ENCODE measurements around the gene NLGN4X.

The NLGN4X gene

GRCh38 chrX:6228720-6229119, at the start of gene NLGN4X:
TSS of gene NLGN4X (minus strand) at chrX:6228867. CDS start at chrX:6151466, 77,401 bp downstream.
- no peak for DNase-seq

DNA sequence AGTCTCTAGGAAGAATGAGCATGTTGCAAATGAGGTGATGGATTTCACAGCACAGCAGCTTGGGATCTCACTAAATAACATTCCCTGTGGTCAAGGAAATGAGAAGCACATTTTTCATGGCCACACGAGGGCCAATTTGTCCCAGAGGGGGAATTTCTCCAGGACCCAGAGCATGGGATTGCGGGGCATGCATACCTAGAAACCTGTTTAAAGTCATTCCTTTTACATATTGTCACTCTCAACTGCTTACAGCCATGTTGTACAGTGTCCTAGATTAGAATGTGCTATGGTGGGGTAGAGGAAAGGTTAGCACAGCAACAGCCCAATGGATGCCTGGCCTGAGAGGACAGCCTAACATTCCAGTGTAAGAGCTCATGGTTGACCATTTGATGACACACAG, 37.4 kb upstream of the NLGN4X start:
- no peak for DNase-seq

DNA sequence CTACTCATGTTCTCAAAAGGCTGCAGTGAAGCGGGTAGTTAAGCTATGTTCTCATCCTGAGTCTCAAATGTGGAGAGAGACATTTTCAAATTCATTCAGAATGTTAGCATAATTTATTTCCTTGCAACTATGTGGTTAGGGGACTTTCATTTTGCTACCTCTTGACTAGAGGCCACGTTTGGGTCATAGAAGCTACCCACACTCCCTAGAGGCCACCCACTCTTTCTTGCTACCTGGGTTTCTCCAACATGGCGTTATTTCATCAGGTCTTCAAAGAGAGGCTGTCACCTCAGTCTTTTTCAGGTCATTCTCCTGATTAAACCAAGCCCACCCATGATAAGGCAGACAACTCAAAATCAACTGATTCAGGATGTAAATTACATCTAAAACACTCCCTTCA, 34.3 kb upstream of the NLGN4X start:
- DNase-seq = no peak

- DNase-seq = no peak
These were observed 28.4 kb upstream of the NLGN4X start for GRCh38 chrX:6257025-6257424.

DNA sequence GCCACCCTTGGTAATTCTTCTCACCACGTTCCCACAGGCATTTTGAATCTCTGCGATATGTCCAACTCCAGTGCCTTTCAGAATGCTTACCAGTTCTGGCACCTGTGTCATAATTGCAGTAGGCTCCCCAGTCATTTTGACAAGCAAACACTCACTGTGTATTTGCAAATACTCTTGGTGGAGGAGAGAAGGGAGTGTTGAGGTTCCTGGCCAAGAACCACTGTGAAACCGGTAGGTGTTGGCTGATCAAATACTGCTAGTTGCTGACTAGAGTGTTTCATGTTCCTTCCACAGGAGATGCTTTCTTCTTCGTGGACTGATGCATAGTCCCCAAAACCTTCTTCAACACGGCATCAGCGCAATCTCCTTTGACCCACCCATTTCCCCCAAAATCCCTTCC, 16.0 kb upstream of the NLGN4X start:
- no peak for DNase-seq

DNA sequence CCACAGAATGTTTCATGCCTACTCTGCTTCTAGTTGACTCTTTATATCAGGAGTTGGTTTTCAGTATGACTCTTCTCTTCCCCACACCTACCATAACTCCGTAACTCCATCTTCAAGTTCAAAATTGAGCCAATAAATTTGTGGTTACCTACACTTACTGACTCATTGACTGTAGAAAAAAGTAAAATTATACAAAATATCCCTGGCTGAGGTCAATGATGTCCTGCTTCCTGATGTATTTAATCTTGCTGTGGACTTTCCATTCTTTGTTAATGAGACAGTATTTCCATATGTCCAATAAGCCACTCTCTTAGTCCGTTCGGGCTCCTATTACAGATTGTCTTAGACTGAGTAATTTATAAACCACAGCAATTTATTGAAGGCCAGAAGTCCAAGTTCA, 9.9 kb upstream of the NLGN4X start:
- no peak for DNase-seq

DNA sequence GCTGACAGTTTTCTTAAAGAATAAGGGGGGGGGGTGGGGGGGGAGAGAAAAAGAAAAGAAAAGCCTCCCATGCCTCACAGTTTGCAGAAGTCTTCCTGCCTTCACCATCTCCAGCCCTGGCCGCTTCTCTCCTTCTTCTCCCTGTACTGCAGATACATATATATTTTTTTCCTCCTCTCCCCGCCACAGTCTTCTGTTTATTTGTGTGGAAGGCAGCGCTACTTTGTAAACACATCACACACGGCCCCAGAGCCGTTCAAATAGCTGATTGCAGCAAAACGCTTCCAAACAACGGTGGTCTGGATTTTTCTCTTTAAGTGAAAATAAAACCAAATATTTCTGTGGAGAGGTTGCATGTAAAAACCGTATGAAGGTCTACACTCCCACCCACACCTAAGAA, 732 bp downstream of the NLGN4X start:
- no peak for DNase-seq

DNA sequence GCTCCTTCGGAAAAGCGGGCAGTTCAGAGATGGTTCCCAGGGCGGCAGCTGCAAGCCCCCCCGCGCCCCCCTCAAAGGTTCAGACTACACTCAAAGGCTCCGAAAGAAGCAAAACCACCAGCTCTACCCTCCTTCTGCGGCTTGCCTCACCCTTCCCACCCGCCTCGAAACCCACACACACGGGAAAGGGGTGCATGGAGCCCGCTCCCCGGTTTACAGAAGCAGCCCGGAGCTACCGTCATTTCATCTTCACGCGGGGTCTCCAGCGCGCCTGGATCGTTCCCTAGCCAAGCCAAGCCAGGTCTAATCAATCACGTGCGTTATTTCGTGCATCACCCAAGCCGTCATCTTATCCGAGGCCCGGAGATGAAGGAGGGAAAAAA, 1.2 kb downstream of the NLGN4X start:
- no peak for DNase-seq

DNA sequence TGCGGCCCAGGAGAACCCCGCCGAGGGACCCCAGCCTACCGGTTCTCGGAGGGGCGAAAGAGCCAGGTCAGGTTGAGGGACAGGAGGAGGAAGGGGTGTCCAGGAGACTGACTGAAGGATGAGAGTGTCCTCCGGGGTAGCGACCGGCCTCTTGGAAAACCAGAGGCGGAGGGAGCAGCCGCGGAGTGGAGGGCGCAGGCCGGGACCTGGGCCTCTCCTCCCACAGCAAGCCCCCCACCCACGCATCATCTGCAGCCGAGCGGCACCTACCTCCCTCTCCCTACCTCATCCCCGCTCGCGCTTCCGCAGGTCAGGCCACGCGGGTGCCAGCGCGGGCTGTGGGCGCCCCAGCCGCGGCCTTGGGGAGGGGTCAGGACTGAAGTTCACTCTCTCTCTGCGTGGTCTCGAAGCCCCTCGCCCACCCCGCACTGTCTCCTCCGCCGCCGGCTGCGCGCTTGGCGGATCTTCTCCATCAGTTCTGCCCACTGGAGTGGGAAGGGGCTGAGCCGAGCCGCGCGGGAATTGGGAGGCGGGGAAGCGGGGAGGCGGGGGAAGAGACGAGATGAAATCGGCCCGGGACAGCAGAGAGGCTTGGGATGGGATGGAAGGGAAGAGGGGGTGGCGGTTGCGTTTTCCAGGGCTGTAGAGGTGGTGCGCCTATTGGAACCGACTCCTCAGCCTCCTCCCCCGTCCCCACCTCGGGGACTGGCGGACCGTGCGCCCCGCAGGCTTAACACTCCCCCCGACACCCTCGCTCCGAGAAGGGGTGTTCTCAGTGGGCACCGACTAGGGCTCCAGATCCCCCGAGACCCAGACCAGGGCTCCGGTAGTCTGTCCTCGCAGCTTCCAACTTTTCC, 1.8 kb downstream of the NLGN4X start:
- DNase-seq = no peak

GRCh38 chrX:6225911-6226595, 2.6 kb downstream of the NLGN4X start:
- DNase-seq = no peak

DNA sequence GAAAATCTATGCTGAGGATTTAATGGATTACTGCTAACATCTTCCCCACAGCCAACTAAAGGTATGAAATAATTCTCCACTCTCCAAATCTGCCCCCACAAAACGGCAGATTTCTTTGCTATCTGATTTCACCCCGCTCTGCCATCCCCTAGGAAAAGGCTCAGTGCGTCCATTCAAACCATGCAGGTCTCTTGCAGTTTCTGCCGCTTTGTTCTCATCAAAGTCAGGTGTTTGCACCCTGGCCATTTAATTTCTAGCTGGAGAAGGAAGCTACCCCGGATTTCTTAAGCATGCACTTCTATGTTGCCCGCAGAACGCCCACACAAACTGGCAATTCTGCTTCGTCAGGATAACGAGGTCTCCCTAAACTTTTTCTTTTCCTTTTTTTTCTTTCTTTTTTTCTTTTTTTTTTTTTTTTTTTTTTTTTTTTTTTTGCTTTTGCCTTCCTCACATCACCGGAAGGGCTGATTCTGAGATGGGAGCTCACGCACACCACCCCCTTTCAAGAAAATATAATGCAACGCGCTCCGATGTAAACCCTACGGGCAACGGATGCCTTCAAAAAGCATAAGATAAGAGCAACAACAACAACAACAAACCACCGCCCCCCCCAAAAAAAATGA, 3.3 kb downstream of the NLGN4X start:
- no peak for DNase-seq

GRCh38 chrX:6223516-6223915, 5.2 kb downstream of the NLGN4X start:
- no peak for DNase-seq

DNA sequence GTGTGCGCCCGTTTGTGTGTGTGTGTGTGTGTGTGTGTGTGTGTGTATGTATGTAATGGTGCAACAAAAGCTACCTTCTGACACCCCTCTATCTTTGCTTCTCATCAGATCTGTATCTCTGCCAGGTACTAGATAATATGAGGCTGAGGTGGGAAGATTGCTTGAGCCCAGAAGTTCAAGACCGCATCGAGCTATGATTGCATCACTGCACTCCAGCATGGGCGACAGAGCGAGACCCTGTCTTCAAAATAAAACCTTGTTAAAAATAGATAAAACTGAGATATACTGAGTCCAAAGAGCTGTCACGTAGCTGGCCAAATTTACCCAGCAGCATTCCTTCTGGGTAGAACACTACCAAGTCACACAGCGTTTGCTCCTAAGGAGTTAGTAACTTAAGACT, 18.4 kb downstream of the NLGN4X start:
- no peak for DNase-seq

- DNase-seq = no peak
These were observed 25.0 kb downstream of the NLGN4X start for GRCh38 chrX:6203462-6204215.

GRCh38 chrX:6199486-6199885, 29.2 kb downstream of the NLGN4X start:
- DNase-seq = no peak

DNA sequence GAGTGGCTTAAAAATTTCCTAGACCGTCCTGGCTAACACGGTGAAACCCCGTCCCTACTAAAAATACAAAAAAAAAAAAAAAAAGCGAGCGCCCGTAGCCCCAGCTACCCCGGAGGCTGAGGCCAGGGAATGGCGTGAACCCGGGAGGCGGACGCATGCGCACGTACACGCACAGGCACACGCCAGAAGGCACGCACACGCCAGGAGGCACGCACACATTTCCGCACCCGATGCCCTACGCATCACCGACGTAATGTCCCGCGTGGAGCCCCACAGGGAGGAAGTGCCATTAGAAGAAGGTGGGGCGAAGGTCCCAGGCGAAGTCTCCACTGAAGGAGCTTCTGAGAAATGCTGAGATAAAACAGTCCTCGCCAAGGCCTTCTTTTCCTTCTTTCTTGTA, 41.4 kb downstream of the NLGN4X start:
- DNase-seq = no peak

DNA sequence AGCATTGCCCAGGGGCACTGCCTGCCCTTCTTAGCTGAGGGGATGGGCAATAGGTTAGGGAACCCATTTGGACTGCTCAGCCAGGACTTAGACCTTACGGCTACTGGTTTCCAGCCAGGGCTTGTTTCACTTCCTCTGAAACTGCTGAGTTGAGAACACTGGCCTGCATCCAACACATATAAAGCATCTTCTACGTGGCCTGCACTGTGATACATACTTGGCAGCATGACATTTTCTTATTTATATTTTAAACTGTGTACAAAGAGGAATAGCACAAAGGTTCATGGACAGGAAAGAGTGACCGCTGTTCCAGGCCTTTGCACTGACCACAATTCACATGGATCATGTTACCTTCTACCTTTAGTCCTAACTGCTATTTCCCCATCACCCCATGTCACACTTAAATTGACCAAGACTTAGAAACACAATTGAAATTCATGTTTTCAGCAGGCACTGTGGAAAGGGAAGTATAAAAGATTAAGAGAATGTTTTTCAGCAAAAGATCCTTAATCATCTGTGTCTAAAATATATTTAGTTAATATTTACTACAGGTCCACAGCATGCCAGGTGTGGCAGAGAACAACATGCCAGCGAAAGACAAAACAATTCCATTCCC, 43.7 kb downstream of the NLGN4X start:
- DNase-seq = no peak

DNA sequence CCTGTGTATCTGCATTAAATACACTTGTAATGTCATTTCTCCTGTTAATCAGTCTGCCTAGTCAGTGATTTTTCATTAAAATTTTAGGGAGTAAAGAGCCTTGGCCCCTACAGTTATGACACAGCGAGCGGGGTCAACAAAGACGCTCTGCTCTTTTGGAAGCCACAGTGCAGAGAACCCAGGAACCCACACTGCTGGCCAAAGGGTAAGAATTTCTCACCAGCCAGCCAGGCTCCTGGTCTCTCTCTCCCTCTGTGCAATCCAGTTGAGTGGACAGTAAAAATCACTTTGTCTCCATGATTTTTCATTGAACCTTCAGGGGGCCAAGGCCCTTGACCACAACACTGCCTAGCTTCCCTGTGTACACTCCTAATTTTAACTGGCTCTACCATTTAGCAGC, 52.8 kb downstream of the NLGN4X start:
- no peak for DNase-seq

GRCh38 chrX:6170424-6170823, 58.2 kb downstream of the NLGN4X start:
- DNase-seq = no peak

DNA sequence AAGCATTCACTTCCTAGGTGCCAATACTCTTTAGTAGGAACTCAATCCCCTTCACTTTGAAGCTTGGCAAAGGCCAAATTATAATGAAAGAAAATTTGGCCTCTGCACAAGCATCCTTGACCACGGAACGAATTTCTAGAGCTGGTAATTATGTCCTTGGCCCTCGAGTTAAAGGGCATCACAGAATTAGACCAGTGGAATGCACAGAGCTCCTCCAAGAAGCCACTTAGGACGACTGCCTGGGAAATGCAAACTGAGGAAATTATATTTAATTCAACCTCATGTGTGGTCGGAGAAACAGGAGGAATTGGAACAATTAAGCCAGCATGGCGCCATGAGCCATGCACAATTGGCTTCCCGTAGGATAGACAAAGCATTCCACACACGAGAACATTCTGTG, 59.3 kb downstream of the NLGN4X start:
- DNase-seq = no peak

DNA sequence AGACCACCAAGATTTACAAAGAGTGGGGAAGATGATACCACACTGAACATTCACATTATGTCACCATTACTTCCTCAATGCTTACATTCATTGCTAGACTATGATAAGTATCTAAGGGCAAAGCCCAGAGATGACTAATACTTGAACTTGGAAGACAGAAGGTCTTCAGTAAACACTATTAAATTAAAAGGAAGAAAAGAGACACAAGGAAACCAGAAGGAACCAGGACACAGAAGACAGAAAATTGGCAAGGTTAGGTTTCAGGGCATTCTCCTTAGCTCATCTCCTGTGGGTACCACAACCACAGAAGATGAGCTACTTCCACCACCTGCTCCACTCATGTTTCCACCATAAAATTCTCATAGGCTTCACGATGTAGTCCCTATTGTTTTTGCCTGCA, 64.9 kb downstream of the NLGN4X start:
- no peak for DNase-seq

GRCh38 chrX:6159468-6159867, 69.2 kb downstream of the NLGN4X start:
- DNase-seq = no peak

DNA sequence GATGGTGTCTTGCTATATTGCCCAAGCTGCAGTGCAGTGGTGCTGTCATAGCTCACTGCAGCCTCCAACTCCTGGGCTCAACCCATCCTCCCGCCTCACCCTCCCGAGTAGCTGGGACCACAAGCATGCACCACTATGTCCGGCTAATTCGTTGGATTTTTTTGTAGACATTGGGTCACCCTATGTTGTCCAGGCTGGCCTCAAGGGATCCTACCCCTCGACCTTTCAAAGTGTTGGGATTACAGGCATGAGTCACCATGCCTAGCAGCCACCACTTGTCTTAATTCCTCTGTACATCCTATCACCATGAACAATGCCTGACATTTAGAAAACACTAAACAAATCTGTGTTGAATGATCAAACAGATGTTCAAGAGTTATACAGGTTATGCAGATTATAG, 76.7 kb downstream of the NLGN4X start:
- DNase-seq = no peak
